HL-60 (cell line): ENCODE results near the gene LRRC49.

Experiments used
- DNase-seq, 2 experiments: peaks; one replicate each; pipeline ENCODE4 v3.0.0-alpha.2; 2010 to 2020; ENCODE audit warnings: low read depth in 1 of 2, low spot score in 1 of 2
- H3K27ac ChIP-seq: fragments of 250-450 bp; sonication (Bioruptor Pico); replicated peaks from 2 replicates; pipeline ENCODE4 v1.5.1; 2020; ENCODE audit warnings: mild to moderate bottlenecking, moderate library complexity
- H3K27me3 ChIP-seq: fragments of 250-450 bp; sonication (Bioruptor Pico); 2 replicates; pipeline ENCODE4 v1.5.1; 2021; ENCODE audit warnings: mild to moderate bottlenecking, moderate library complexity; ENCODE audit not compliant: insufficient read depth, poor library complexity, severe bottlenecking
- H3K4me3 ChIP-seq: replicated peaks from 2 replicates; pipeline ENCODE4 v1.5.1; 2011; ENCODE audit warnings: mild to moderate bottlenecking, control low read depth, low read length; ENCODE audit not compliant: insufficient read depth
- CTCF ChIP-seq: IDR thresholded peaks from one replicate; pipeline ENCODE4 v1.5.1; 2011; ENCODE audit warnings: low read length, control low read depth, inconsistent platforms; ENCODE audit not compliant: insufficient read depth
- GABPA ChIP-seq: IDR thresholded peaks from 2 replicates; pipeline ENCODE4 v1.6.1; 2012; ENCODE audit warnings: low read depth
- POLR2AphosphoS5 ChIP-seq: IDR thresholded peaks from 2 replicates; pipeline ENCODE4 v1.6.1; 2012; ENCODE audit warnings: low read depth
- REST ChIP-seq: IDR thresholded peaks from 2 replicates; pipeline ENCODE4 v1.6.1; 2012; ENCODE audit warnings: low read depth; ENCODE audit not compliant: insufficient replicate concordance
- SPI1 ChIP-seq: IDR thresholded peaks from 2 replicates; pipeline ENCODE4 v1.6.1; 2012; ENCODE audit warnings: low read depth, mild to moderate bottlenecking, borderline replicate concordance

The LRRC49 gene

GRCh38 chr15:70854666-70854976, 38.0 kb upstream of the LRRC49 start:
- no peak overlapping the region for H3K27ac ChIP-seq
- TF ChIP-seq CTCF (no peak), POLR2AphosphoS5 (no peak), GABPA (no peak), SPI1 (no peak), REST (no peak)
- no peak for DNase-seq
- H3K27me3 ChIP-seq = peaks cover 52% of the 10 kb centered on the region
- no peak overlapping the region for H3K4me3 ChIP-seq

GRCh38 chr15:70855764-70856163, 36.9 kb upstream of the LRRC49 start:
- H3K27ac ChIP-seq = no peak overlapping the region

GRCh38 chr15:70856177-70856883, 36.3 kb upstream of the LRRC49 start:
- H3K4me3 ChIP-seq = no peak overlapping the region
- no peak for DNase-seq
- H3K27me3 ChIP-seq = peaks cover 36% of the 10 kb centered on the region
- no peak overlapping the region for H3K27ac ChIP-seq
- TF ChIP-seq GABPA = no peak
- no peak for TF ChIP-seq SPI1
- TF ChIP-seq CTCF = no peak
- TF ChIP-seq POLR2AphosphoS5 = no peak
- no peak for TF ChIP-seq REST

More at GRCh38 chr15:70855764-70856163, 36.9 kb upstream of the LRRC49 start:
- Histone ChIP-seq H3K27me3 (peaks cover 41% of the 10 kb centered on the region), H3K4me3 (no peak overlapping the region)
- no peak for DNase-seq
- no peak for TF ChIP-seq REST
